HL-60 (cell line): Measurements from ENCODE around the gene TUB.

Experiments used
- DNase-seq, 2 experiments: peaks; one replicate each; pipeline ENCODE4 v3.0.0-alpha.2; 2010 to 2020; ENCODE audit warnings: low read depth in 1 of 2, low spot score in 1 of 2
- H3K27ac ChIP-seq: fragments of 250-450 bp; sonication (Bioruptor Pico); replicated peaks from 2 replicates; pipeline ENCODE4 v1.5.1; 2020; ENCODE audit warnings: mild to moderate bottlenecking, moderate library complexity
- H3K27me3 ChIP-seq: fragments of 250-450 bp; sonication (Bioruptor Pico); 2 replicates; pipeline ENCODE4 v1.5.1; 2021; ENCODE audit warnings: mild to moderate bottlenecking, moderate library complexity; ENCODE audit not compliant: insufficient read depth, poor library complexity, severe bottlenecking
- H3K4me3 ChIP-seq: replicated peaks from 2 replicates; pipeline ENCODE4 v1.5.1; 2011; ENCODE audit warnings: mild to moderate bottlenecking, control low read depth, low read length; ENCODE audit not compliant: insufficient read depth
- GABPA ChIP-seq: IDR thresholded peaks from 2 replicates; pipeline ENCODE4 v1.6.1; 2012; ENCODE audit warnings: low read depth
- POLR2AphosphoS5 ChIP-seq: IDR thresholded peaks from 2 replicates; pipeline ENCODE4 v1.6.1; 2012; ENCODE audit warnings: low read depth
- SPI1 ChIP-seq: IDR thresholded peaks from 2 replicates; pipeline ENCODE4 v1.6.1; 2012; ENCODE audit warnings: low read depth, mild to moderate bottlenecking, borderline replicate concordance
- TF ChIP-seq, protein P1 (sequence below): IDR thresholded peaks from one replicate; pipeline ENCODE4 v1.5.1; 2011; ENCODE audit warnings: low read length, control low read depth, inconsistent platforms; ENCODE audit not compliant: insufficient read depth
- TF ChIP-seq, protein P2 (sequence below): IDR thresholded peaks from 2 replicates; pipeline ENCODE4 v1.6.1; 2012; ENCODE audit warnings: low read depth; ENCODE audit not compliant: insufficient replicate concordance

Gene TUB

DNA sequence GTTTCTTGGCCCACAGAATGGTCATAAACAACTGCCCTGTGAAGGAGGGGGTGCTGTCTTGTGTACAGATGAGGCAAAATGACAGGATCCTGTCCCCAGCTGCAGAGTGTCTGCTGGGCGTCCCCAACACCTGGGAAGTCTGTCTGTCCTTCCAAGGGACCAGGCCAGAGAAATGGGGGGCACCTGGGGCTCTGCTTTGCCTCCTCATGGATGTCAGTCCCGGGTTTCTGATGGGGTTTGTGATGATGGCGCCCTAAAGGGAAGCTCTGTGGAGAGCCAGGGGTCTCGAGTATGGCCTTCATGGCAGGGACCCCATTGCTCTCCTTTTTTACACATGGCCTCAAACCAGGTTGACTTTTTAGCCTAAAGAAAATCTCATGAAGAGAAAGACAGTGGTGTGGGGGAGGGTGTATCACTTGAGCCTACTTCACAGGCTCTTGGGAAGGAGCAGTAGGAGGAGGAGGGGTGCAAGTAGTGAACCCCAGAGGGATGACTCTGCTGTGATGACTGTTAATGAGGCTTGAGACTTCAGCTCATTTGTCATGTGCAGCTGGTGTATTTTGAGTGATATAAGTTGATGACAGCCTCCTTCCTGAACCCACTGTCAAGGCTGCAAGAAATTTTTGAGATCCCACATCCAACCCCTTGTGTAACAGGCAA lies 40.6 kb upstream of the TUB start:
- DNase-seq, result no peak
- no peak overlapping the region for H3K27ac ChIP-seq
- no peak overlapping the region for H3K4me3 ChIP-seq
- TF ChIP-seq, protein P1, sequence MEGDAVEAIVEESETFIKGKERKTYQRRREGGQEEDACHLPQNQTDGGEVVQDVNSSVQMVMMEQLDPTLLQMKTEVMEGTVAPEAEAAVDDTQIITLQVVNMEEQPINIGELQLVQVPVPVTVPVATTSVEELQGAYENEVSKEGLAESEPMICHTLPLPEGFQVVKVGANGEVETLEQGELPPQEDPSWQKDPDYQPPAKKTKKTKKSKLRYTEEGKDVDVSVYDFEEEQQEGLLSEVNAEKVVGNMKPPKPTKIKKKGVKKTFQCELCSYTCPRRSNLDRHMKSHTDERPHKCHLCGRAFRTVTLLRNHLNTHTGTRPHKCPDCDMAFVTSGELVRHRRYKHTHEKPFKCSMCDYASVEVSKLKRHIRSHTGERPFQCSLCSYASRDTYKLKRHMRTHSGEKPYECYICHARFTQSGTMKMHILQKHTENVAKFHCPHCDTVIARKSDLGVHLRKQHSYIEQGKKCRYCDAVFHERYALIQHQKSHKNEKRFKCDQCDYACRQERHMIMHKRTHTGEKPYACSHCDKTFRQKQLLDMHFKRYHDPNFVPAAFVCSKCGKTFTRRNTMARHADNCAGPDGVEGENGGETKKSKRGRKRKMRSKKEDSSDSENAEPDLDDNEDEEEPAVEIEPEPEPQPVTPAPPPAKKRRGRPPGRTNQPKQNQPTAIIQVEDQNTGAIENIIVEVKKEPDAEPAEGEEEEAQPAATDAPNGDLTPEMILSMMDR, result no peak
- TF ChIP-seq GABPA, result no peak
- TF ChIP-seq POLR2AphosphoS5, result no peak
- TF ChIP-seq SPI1, result no peak
- TF ChIP-seq, protein P2, sequence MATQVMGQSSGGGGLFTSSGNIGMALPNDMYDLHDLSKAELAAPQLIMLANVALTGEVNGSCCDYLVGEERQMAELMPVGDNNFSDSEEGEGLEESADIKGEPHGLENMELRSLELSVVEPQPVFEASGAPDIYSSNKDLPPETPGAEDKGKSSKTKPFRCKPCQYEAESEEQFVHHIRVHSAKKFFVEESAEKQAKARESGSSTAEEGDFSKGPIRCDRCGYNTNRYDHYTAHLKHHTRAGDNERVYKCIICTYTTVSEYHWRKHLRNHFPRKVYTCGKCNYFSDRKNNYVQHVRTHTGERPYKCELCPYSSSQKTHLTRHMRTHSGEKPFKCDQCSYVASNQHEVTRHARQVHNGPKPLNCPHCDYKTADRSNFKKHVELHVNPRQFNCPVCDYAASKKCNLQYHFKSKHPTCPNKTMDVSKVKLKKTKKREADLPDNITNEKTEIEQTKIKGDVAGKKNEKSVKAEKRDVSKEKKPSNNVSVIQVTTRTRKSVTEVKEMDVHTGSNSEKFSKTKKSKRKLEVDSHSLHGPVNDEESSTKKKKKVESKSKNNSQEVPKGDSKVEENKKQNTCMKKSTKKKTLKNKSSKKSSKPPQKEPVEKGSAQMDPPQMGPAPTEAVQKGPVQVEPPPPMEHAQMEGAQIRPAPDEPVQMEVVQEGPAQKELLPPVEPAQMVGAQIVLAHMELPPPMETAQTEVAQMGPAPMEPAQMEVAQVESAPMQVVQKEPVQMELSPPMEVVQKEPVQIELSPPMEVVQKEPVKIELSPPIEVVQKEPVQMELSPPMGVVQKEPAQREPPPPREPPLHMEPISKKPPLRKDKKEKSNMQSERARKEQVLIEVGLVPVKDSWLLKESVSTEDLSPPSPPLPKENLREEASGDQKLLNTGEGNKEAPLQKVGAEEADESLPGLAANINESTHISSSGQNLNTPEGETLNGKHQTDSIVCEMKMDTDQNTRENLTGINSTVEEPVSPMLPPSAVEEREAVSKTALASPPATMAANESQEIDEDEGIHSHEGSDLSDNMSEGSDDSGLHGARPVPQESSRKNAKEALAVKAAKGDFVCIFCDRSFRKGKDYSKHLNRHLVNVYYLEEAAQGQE, result no peak
- H3K27me3 ChIP-seq, result peaks cover 3% of the 10 kb centered on the region

DNA sequence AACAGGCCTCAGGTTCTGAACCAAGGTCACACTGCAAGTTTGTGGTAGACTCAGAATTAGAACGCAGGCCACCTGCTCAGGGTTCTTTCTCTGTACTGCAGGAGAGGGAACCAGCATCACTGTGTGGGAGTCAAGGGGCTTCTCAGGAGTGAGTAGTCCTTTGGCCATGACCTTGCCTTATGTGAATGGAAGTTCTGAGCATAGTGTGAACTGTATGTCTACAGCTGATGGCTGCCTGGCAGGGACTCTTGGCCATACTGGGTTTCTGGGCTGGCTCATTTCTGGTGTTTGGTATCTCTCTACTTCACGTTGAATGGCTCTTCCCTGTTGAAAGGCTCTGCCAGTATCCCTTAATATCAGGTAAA lies 40.1 kb upstream of the TUB start:
- TF ChIP-seq, protein P1, result no peak
- TF ChIP-seq GABPA, result no peak
- TF ChIP-seq, protein P2, result no peak
- TF ChIP-seq SPI1, result no peak
- no peak for TF ChIP-seq POLR2AphosphoS5
- H3K4me3 ChIP-seq, result no peak overlapping the region
- DNase-seq, result no peak
- H3K27ac ChIP-seq, result no peak overlapping the region
- H3K27me3 ChIP-seq, result peaks cover 3% of the 10 kb centered on the region

GRCh38 chr11:8041576-8041975 lies 39.4 kb upstream of the TUB start:
- no peak overlapping the region for H3K4me3 ChIP-seq
- H3K27me3 ChIP-seq, result peaks cover 3% of the 10 kb centered on the region
- no peak overlapping the region for H3K27ac ChIP-seq
- DNase-seq, result no peak
- TF ChIP-seq SPI1, result no peak
- no peak for TF ChIP-seq GABPA
- TF ChIP-seq, protein P1, result no peak
- TF ChIP-seq, protein P2, result no peak
- TF ChIP-seq POLR2AphosphoS5, result no peak
